ENCODE measurements around the gene PDAP1. TPM values are rescaled to one million over a fixed set of nuclear protein-coding genes. Genes with fewer than 3 reads are reported as not detected.
A peak's percentile ranks its signal among the peaks of the same experiment; 100 is the strongest.

Gene PDAP1
- total and polyA plus RNA-seq, 9 of the 15 experiments (the other 6 are each of a cell fraction or from before 2014, with no cell fraction given) = 10.2 to 315 (median 129) TPM

DNA sequence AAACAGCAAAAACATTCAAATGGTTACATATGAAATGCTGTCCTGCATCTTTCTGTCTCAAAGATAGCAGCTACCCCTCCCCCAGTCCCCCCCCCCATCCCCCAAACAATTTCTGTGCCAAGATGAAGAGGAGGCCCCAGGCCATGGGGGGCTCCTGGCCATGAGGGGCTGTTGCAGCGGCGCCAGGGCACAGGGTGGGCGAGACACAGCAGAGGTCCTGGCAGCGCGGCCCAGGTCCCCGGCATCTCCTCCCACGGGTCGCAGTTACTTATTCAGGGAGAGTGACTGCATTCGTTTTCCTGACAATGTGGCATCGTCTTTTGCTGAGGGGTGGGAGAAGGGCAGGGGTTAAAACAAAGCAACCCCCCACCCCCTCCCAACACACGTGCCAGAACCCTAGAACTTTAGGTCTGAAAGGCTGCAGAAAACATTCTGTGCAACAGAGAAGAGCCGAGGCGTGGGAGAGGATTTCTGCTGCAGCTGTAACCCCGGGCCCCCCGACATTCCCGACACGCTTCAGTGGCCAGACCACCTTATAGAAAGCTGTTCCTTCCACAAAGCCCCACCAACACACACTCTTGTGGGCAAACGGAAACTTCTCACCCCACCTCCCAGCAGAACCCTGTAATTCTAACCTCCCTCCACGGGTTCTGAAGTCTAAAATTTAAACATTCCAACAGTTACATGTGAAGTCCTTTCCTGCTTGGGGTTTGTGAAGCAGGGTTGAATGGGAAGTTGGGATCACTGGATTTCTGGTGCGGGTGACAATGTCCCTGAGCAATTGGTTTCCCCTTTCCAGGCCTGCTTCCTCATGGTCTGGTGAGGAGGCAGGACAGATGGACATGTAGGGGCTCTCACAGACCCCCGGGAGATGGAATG lies 11.7 kb downstream of the PDAP1 start:
- ChIA-PET CTCF (ENCODE audit: low intra/inter-chr PET ratio) (no interaction called here), POLR2A (interaction anchor here (0.6 to 1.8 kb wide), 3 partner anchors 9 to 223 kb away, joined by 3 to 7 read pairs (median 3); no protein-coding TSS in a partner anchor)
- BruUV-seq (replicated peaks) = no TSS peak
- no peak overlapping the region for H3K9ac ChIP-seq (ENCODE audit: insufficient read depth in 1 of 2, low read depth in 2 of 2, low read length in 2 of 2)
- DNase-seq (ENCODE audit: extremely low read depth in 1 of 4, low spot score in 3 of 4) (no peak), FAIRE-seq (no peak), ATAC-seq (no peak)
- no peaks in the 10 kb centered on the region for H3K9me1 ChIP-seq (ENCODE audit: control insufficient read depth, insufficient read depth, low read length)
- H3K4me1 ChIP-seq (replicated peaks in 1 of 2; ENCODE audit: control insufficient read depth in 2 of 2, insufficient read depth in 2 of 2, low read length in 2 of 2) = peaks cover 0 to 29% of the 10 kb centered on the region in 2 experiments; a peak in 2 of 5 replicates
- no peak overlapping the region for H3K4me2 ChIP-seq (ENCODE audit: insufficient read depth, low read length)
- no peak overlapping the region for H3K4me3 ChIP-seq
- intact Hi-C loops (cut with micrococcal nuclease) = no loop called here
- peaks cover 28% of the 10 kb centered on the region; the same call in 1 of the 2 replicates for H4K20me1 ChIP-seq (replicated peaks; ENCODE audit: control insufficient read depth, insufficient read depth, low read length)
- no peak overlapping the region for H2AFZ ChIP-seq (ENCODE audit: low read depth, low read length)
- 87% methylated on average over 18 of the region's 21 CpGs for WGBS (ENCODE audit: insufficient coverage, low coverage, missing lambda C conversion rate)
- no peaks in the 10 kb centered on the region for H3K79me2 ChIP-seq (ENCODE audit: control insufficient read depth, insufficient read depth, low read length)
- in situ Hi-C loops (cut with MboI) = no loop called here
- H3K36me3 ChIP-seq (ENCODE audit: control insufficient read depth, insufficient read depth, low read length) = peaks cover 97% of the 10 kb centered on the region
- H3K27me3 ChIP-seq (ENCODE audit: control insufficient read depth in 2 of 2, insufficient read depth in 2 of 2, low read length in 2 of 2) = no peaks in the 10 kb centered on the region
- H3K27ac ChIP-seq (ENCODE audit: extremely low read depth, low read depth, low read length) = no peak overlapping the region
- no peaks in the 10 kb centered on the region for H3K9me3 ChIP-seq (replicated peaks; ENCODE audit: control insufficient read depth, insufficient read depth, low read depth, low read length)
- TF ChIP-seq SUPT5H (IDR thresholded peaks at IDR 0.05) (peak; percentile 67), SMARCC2 (IDR thresholded peaks at IDR 0.05; ENCODE audit: low read depth) (no peak), RBM22 (IDR thresholded peaks at IDR 0.05; ENCODE audit: low read depth, low read length, poor library complexity, severe bottlenecking) (peak; percentile 74), KLF13 (tag; IDR thresholded peaks at IDR 0.05; ENCODE audit: borderline replicate concordance, low read depth) (no peak), ZNF3 (CRISPR knock-in tag; IDR thresholded peaks at IDR 0.05) (0 out of 2 replicates have a peak, but pooled peaks have one; percentile 9), NCOA4 (IDR thresholded peaks at IDR 0.05; ENCODE audit: partially characterized antibody) (no peak), PML (IDR thresholded peaks at IDR 0.05; ENCODE audit: low read length) (peak; percentile 59; the same call in 1 of the 2 replicates), POLR2G (IDR thresholded peaks at IDR 0.05; ENCODE audit: low read depth, low read length) (peak; percentile 71), PRPF4 (IDR thresholded peaks at IDR 0.05; ENCODE audit: insufficient read depth, low read depth, low read length, poor library complexity, severe bottlenecking) (no peak), POLR2B (IDR thresholded peaks at IDR 0.05; ENCODE audit: low read depth, partially characterized antibody) (peak; percentile 30), ARHGAP35 (IDR thresholded peaks at IDR 0.05; ENCODE audit: partially characterized antibody) (no peak), HEY1 (CRISPR knock-in tag; IDR thresholded peaks at IDR 0.05; ENCODE audit: borderline replicate concordance) (no peak), HNRNPH1 (optimal IDR thresholded peaks at IDR 0.05; ENCODE audit: low read depth, low read length) (no peak), RBFOX2 (IDR thresholded peaks at IDR 0.05; ENCODE audit: low read depth, low read length) (peak; percentile 29)
- TF ChIP-seq, protein P1, sequence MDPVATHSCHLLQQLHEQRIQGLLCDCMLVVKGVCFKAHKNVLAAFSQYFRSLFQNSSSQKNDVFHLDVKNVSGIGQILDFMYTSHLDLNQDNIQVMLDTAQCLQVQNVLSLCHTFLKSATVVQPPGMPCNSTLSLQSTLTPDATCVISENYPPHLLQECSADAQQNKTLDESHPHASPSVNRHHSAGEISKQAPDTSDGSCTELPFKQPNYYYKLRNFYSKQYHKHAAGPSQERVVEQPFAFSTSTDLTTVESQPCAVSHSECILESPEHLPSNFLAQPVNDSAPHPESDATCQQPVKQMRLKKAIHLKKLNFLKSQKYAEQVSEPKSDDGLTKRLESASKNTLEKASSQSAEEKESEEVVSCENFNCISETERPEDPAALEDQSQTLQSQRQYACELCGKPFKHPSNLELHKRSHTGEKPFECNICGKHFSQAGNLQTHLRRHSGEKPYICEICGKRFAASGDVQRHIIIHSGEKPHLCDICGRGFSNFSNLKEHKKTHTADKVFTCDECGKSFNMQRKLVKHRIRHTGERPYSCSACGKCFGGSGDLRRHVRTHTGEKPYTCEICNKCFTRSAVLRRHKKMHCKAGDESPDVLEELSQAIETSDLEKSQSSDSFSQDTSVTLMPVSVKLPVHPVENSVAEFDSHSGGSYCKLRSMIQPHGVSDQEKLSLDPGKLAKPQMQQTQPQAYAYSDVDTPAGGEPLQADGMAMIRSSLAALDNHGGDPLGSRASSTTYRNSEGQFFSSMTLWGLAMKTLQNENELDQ (CRISPR knock-in tag; IDR thresholded peaks at IDR 0.05; ENCODE audit: borderline replicate concordance) = no peak
- TF ChIP-seq, protein P2, sequence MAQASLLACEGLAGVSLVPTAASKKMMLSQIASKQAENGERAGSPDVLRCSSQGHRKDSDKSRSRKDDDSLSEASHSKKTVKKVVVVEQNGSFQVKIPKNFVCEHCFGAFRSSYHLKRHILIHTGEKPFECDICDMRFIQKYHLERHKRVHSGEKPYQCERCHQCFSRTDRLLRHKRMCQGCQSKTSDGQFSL (CRISPR knock-in tag; IDR thresholded peaks at IDR 0.05) = 0 out of 2 replicates have a peak, but pooled peaks have one; percentile 25
- TF ChIP-seq, protein P2 (tag; IDR thresholded peaks at IDR 0.05) = 0 out of 4 replicates have a peak, but pooled peaks of 1 of the 2 experiments have one; percentile 50
- TF ChIP-seq, protein P3, sequence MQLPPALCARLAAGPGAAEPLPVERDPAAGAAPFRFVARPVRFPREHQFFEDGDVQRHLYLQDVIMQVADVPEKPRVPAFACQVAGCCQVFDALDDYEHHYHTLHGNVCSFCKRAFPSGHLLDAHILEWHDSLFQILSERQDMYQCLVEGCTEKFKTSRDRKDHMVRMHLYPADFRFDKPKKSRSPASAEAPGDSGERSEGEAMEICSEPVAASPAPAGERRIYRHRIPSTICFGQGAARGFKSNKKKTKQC (CRISPR knock-in tag; IDR thresholded peaks at IDR 0.05) = no peak

Measured in K562 (cell line).